H1 (cell line): ENCODE results near the gene INPP5A. TPM values are rescaled to one million over a fixed set of nuclear protein-coding genes. Genes with fewer than 3 reads are reported as not detected.

ENCODE experiments used
- CTCF ChIA-PET: fragments of 300-600 bp; sonication (Branson Sonifier 250); formaldehyde crosslinking; loops from one replicate; lab custom pipeline; 2021; ENCODE audit not compliant: partially characterized antibody; lab: Charles Lee
- POLR2A ChIA-PET: fragments of 300-600 bp; sonication (Branson Sonifier 250); formaldehyde crosslinking; loops from one replicate; lab custom pipeline; 2021; ENCODE audit warnings: inconsistent platforms; ENCODE audit not compliant: partially characterized antibody; lab: Charles Lee
- DNase-seq, 2 experiments: peaks; one replicate each; pipeline versions ENCODE4 v3.0.0 to v3.0.0-alpha.2; 2010 to 2022; ENCODE audit warnings: low spot score in 2 of 2, low read depth in 1 of 2, mixed read lengths in 1 of 2
- FAIRE-seq: peaks from 2 replicates; lab custom pipeline; 2011; peaks lifted over from hg19 to GRCh38; lab: Jason Lieb, UNC
- H2AFZ ChIP-seq: 2 replicates; pipeline ENCODE4 v1.8.1; 2012; ENCODE audit warnings: low read length, inconsistent platforms
- H2AK5ac ChIP-seq: 2 replicates; pipeline ENCODE4 v1.6.1; 2013; ENCODE audit warnings: low read depth, low read length
- H2BK120ac ChIP-seq: replicated peaks from 2 replicates; pipeline ENCODE3; 2013; ENCODE audit warnings: low read depth, low read length, inconsistent platforms
- H2BK12ac ChIP-seq: 2 replicates; pipeline ENCODE4 v1.6.1; 2013; ENCODE audit warnings: low read depth, low read length
- H2BK15ac ChIP-seq: 2 replicates; pipeline ENCODE4 v1.6.1; 2013; ENCODE audit warnings: low read length
- H2BK20ac ChIP-seq: 2 replicates; pipeline ENCODE4 v1.6.1; 2013; ENCODE audit warnings: low read length
- H2BK5ac ChIP-seq: 2 replicates; pipeline ENCODE4 v1.6.1; 2013; ENCODE audit warnings: low read depth, low read length
- H3K14ac ChIP-seq: 2 replicates; pipeline ENCODE4 v1.6.1; 2013; ENCODE audit warnings: inconsistent platforms; ENCODE audit not compliant: insufficient read length
- H3K18ac ChIP-seq: 2 replicates; pipeline ENCODE4 v1.6.1; 2013; ENCODE audit warnings: low read length; ENCODE audit errors: extremely low read depth
- H3K23ac ChIP-seq: 2 replicates; pipeline ENCODE4 v1.6.1; 2013; ENCODE audit warnings: inconsistent platforms; ENCODE audit not compliant: insufficient read length
- H3K23me2 ChIP-seq: 2 replicates; pipeline ENCODE4 v1.6.1; 2013; ENCODE audit warnings: low read depth, low read length
- H3K27ac ChIP-seq: 2 replicates; pipeline ENCODE4 v1.6.1; 2011; ENCODE audit warnings: low read depth, low read length, inconsistent platforms
- H3K27me3 ChIP-seq, 4 experiments: replicated peaks in 1 of 4; 1 replicate in 1 of 4; 2 replicates in 3 of 4; pipeline versions ENCODE4 v1.6.1 to v1.8.1; 2011 to 2013; ENCODE audit warnings: low read length in 3 of 4, mild to moderate bottlenecking in 3 of 4, inconsistent platforms in 2 of 4, mixed read lengths in 2 of 4, moderate library complexity in 1 of 4; ENCODE audit not compliant: control insufficient read depth in 3 of 4, insufficient read depth in 3 of 4; ENCODE audit errors: extremely low read depth in 1 of 4
- H3K36me3 ChIP-seq, 4 experiments: 2 replicates each; pipeline versions ENCODE4 v1.6.1 to v1.8.1; 2011 to 2013; ENCODE audit warnings: mild to moderate bottlenecking in 4 of 4, low read length in 3 of 4, moderate library complexity in 2 of 4, control low read depth in 1 of 4, inconsistent platforms in 1 of 4; ENCODE audit not compliant: insufficient read depth in 4 of 4, control insufficient read depth in 2 of 4
- H3K4ac ChIP-seq: replicated peaks from 2 replicates; pipeline ENCODE3; 2013; ENCODE audit warnings: low read length, low read depth, mixed read lengths, inconsistent platforms; ENCODE audit not compliant: insufficient read length
- H3K4me1 ChIP-seq, 4 experiments: replicated peaks in 1 of 4; 1 replicate in 1 of 4; 2 replicates in 3 of 4; pipeline versions ENCODE4 v1.6.1 to v1.8.1; 2011 to 2013; ENCODE audit warnings: low read length in 3 of 4, inconsistent platforms in 2 of 4, mixed read lengths in 1 of 4; ENCODE audit not compliant: insufficient read depth in 4 of 4, control insufficient read depth in 3 of 4
- H3K4me2 ChIP-seq, 2 experiments: 2 replicates each; pipeline versions ENCODE4 v1.6.1 to v1.8.1; 2011 to 2013; ENCODE audit warnings: low read depth in 2 of 2, low read length in 2 of 2, control low read depth in 1 of 2, inconsistent platforms in 1 of 2, mild to moderate bottlenecking in 1 of 2; ENCODE audit not compliant: insufficient read depth in 1 of 2
- H3K4me3 ChIP-seq, 4 experiments: fragments of 200-600, 300-600 bp in 1 of 4; sonication (generic), shearing (Covaris generic), sonication (Bioruptor Twin) in 1 of 4; 2 replicates each; pipeline versions ENCODE4 v1.5.1 to v1.8.1; 2011 to 2016; ENCODE audit warnings: low read length in 4 of 4, low read depth in 3 of 4, control low read depth in 2 of 4, inconsistent platforms in 2 of 4, mild to moderate bottlenecking in 2 of 4, mixed read lengths in 1 of 4, moderate library complexity in 1 of 4; ENCODE audit not compliant: insufficient read depth in 2 of 4; ENCODE audit errors: extremely low read depth in 1 of 4
- H3K56ac ChIP-seq: replicated peaks from 2 replicates; pipeline ENCODE3; 2013; ENCODE audit warnings: low read depth, mild to moderate bottlenecking, mixed read lengths, low read length, inconsistent platforms; ENCODE audit not compliant: insufficient read length
- H3K79me1 ChIP-seq: 2 replicates; pipeline ENCODE4 v1.6.1; 2013; ENCODE audit warnings: low read depth, low read length, control low read depth
- H3K79me2 ChIP-seq, 2 experiments: 2 replicates each; pipeline versions ENCODE4 v1.6.1 to v1.8.1; 2012 to 2013; ENCODE audit warnings: low read length in 2 of 2, mild to moderate bottlenecking in 2 of 2, inconsistent platforms in 1 of 2; ENCODE audit not compliant: insufficient read depth in 2 of 2, control insufficient read depth in 1 of 2
- H3K9ac ChIP-seq, 4 experiments: replicated peaks in 1 of 4; 1 replicate in 1 of 4; 2 replicates in 3 of 4; pipeline versions ENCODE4 v1.6.1 to v1.8.1; 2011 to 2013; ENCODE audit warnings: low read depth in 3 of 4, low read length in 3 of 4, control low read depth in 2 of 4, mild to moderate bottlenecking in 2 of 4, moderate library complexity in 2 of 4, inconsistent platforms in 1 of 4; ENCODE audit errors: extremely low read depth in 1 of 4
- H3K9me3 ChIP-seq, 2 experiments: 2 replicates each; pipeline versions ENCODE4 v1.6.1 to v1.8.1; 2012 to 2013; ENCODE audit warnings: mild to moderate bottlenecking in 2 of 2, moderate library complexity in 2 of 2, control low read depth in 1 of 2, inconsistent platforms in 1 of 2, low read depth in 1 of 2, low read length in 1 of 2, mixed read lengths in 1 of 2; ENCODE audit not compliant: insufficient read depth in 2 of 2
- H4K20me1 ChIP-seq, 2 experiments: replicated peaks in 1 of 2; 2 replicates each; pipeline versions ENCODE3 to v1.8.1; 2011 to 2013; ENCODE audit warnings: inconsistent platforms in 2 of 2, low read length in 2 of 2, mild to moderate bottlenecking in 1 of 2; ENCODE audit not compliant: insufficient read depth in 2 of 2, control insufficient read depth in 1 of 2
- H4K5ac ChIP-seq: 2 replicates; pipeline ENCODE4 v1.6.1; 2013; ENCODE audit warnings: low read length, low read depth, mixed read lengths, inconsistent platforms; ENCODE audit not compliant: insufficient read length
- H4K8ac ChIP-seq: 2 replicates; pipeline ENCODE4 v1.8.0; 2013; ENCODE audit warnings: mild to moderate bottlenecking, moderate library complexity, low read length, inconsistent platforms; ENCODE audit not compliant: insufficient read depth; ENCODE audit errors: extremely low read depth
- H4K91ac ChIP-seq: replicated peaks from 2 replicates; pipeline ENCODE3; 2013; ENCODE audit warnings: low read length, mixed read lengths, inconsistent platforms; ENCODE audit not compliant: insufficient read length
- CBX5 ChIP-seq: fragments of 300-800, 300-1000 bp; sonication (generic); IDR thresholded peaks from 2 replicates; pipeline ENCODE4 v1.7.1; 2016; ENCODE audit warnings: antibody characterized with exemption, low read length, low read depth
- CBX8 ChIP-seq: fragments of 300-800, 300-1000 bp; sonication (generic); IDR thresholded peaks from 2 replicates; pipeline ENCODE4 v1.7.1; 2016; ENCODE audit warnings: low read depth, low read length, borderline replicate concordance
- CEBPB ChIP-seq: IDR thresholded peaks from 2 replicates; pipeline ENCODE4 v1.6.1; 2012; ENCODE audit warnings: low read depth, low read length
- EZH2 ChIP-seq: fragments of 200-600 bp; sonication (generic); IDR thresholded peaks from 2 replicates; pipeline ENCODE4 v1.7.1; 2012; ENCODE audit warnings: low read depth, mild to moderate bottlenecking, moderate library complexity, low read length, inconsistent platforms; ENCODE audit not compliant: severe bottlenecking
- JUND ChIP-seq: IDR thresholded peaks from 2 replicates; pipeline ENCODE4 v1.6.1; 2011; ENCODE audit warnings: mild to moderate bottlenecking, improper control_type of control experiment, low read length
- KDM4A ChIP-seq: IDR thresholded peaks from one replicate; pipeline ENCODE4 v1.7.1; 2012; ENCODE audit warnings: low read depth, mild to moderate bottlenecking, moderate library complexity, low read length, inconsistent platforms; ENCODE audit not compliant: severe bottlenecking
- MAFK ChIP-seq: IDR thresholded peaks from 2 replicates; pipeline ENCODE4 v1.6.1; 2012; ENCODE audit warnings: low read depth, mild to moderate bottlenecking, improper control_type of control experiment, low read length
- NANOG ChIP-seq: IDR thresholded peaks from 2 replicates; pipeline ENCODE4 v1.6.1; 2011; ENCODE audit warnings: low read length, low read depth, mild to moderate bottlenecking, inconsistent platforms; ENCODE audit not compliant: insufficient read depth, poor library complexity, severe bottlenecking
- RXRA ChIP-seq: IDR thresholded peaks from 2 replicates; pipeline ENCODE4 v1.6.1; 2011; ENCODE audit warnings: low read depth, mild to moderate bottlenecking, low read length, moderate library complexity; ENCODE audit not compliant: insufficient read depth
- SIX5 ChIP-seq: IDR thresholded peaks from 2 replicates; pipeline ENCODE4 v1.6.1; 2011; ENCODE audit warnings: mild to moderate bottlenecking, low read depth, low read length
- TCF12 ChIP-seq: IDR thresholded peaks from 2 replicates; pipeline ENCODE4 v1.6.1; 2011; ENCODE audit warnings: low read depth, mild to moderate bottlenecking, low read length
- WGBS, 2 experiments: shearing (Covaris generic) in 1 of 2; methylation state at CpG; one replicate each; pipeline versions ENCODE4 v1.1.6 to v1.1.7; 2013 to 2015; ENCODE audit warnings: low lambda C conversion rate in 2 of 2, mixed read lengths in 2 of 2, inconsistent platforms in 1 of 2, low coverage in 1 of 2, missing lambda C conversion rate in 1 of 2; ENCODE audit not compliant: insufficient replicate concordance in 2 of 2, insufficient coverage in 1 of 2, insufficient read length in 1 of 2; ENCODE audit errors: extremely low coverage in 1 of 2, missing lambda C conversion rate in 1 of 2; 5-methylcytosine and 5-hydroxymethylcytosine counted together
- polyA plus RNA-seq, 7 experiments: library from polyadenylated mRNA; depleted of rRNA in 3 of 7; stranded (reverse) in 5 of 7; unstranded in 2 of 7; fragments of >200 nt in 5 of 7; fragments of 200-250 nt in 2 of 7; gene quantifications; 1 replicate in 5 of 7; 2 replicates in 1 of 7; 4 replicates in 1 of 7; pipeline versions ENCODE4 v1.2.1 to v1.2.3, GENCODE V29; 2011 to 2013; ENCODE audit warnings: missing spikeins in 2 of 7, mixed read lengths in 2 of 7
- total RNA-seq: library from RNA; stranded (reverse); fragmentation: NEBNext Ultra II Directional; extraction: Animal tissue kit (Norgen Biotek cat#: 25700); gene quantifications from 2 replicates; pipeline ENCODE4 v1.2.1, GENCODE V29; 2021

Gene INPP5A
- total and polyA plus RNA-seq, 2 of the 8 experiments (the other 6 are each of a cell fraction or from before 2014, with no cell fraction given) = 19.7 to 27.5 TPM

- ChIA-PET CTCF (interaction anchor here (0.7 to 1.7 kb wide), 4 partner anchors 18 to 316 kb away, joined by 3 to 8 read pairs (median 4); no protein-coding TSS in a partner anchor), POLR2A (interaction anchor here (1.1 kb wide), 1 partner anchor 33 kb away, joined by 3 read pairs; no protein-coding TSS in a partner anchor)
- Histone ChIP-seq H3K27me3 (no peaks in the 10 kb centered on the region), H3K4me3 (no peak overlapping the region), H3K9me3 (peaks cover 0 to 3% of the 10 kb centered on the region in 2 experiments; a peak in 1 of 4 replicates), H2BK120ac (no peak overlapping the region), H3K4me2 (peak overlapping the region in 1 of 2 experiments; percentile 33; a peak in 2 of 4 replicates), H3K36me3 (no peaks in the 10 kb centered on the region), H3K9ac (no peak overlapping the region), H3K4ac (peak overlapping the region; percentile 78), H3K4me1 (peaks cover 0 to 11% (median 6%) of the 10 kb centered on the region in 4 experiments; a peak in 6 of 7 replicates), H2BK15ac (no peak overlapping the region), H4K20me1 (peaks cover 0 to 3% of the 10 kb centered on the region in 2 experiments), H4K5ac (no peak overlapping the region), H2BK12ac (0 out of 2 replicates have a peak overlapping the region, but pooled peaks have one; percentile 50), H4K8ac (no peak overlapping the region; the same call in 1 of the 2 replicates), H3K27ac (no peak overlapping the region), H2AK5ac (0 out of 2 replicates have a peak overlapping the region, but pooled peaks have one; percentile 53), H3K56ac (no peak overlapping the region), H3K79me1 (no peaks in the 10 kb centered on the region; the same call in 1 of the 2 replicates), H2BK20ac (no peak overlapping the region), H3K18ac (no peak overlapping the region), H2AFZ (no peak overlapping the region), H3K79me2 (no peaks in the 10 kb centered on the region), H3K23ac (no peak overlapping the region), H3K14ac (no peak overlapping the region), H4K91ac (peak overlapping the region; percentile 27), H3K23me2 (no peaks in the 10 kb centered on the region), H2BK5ac (no peak overlapping the region)
- no peak for DNase-seq
- WGBS, 2 experiments = 62% methylated on average over 15 of the region's 22 CpGs; no CpG with 5 or more reads in 1 of the 2 experiments
- no peak for FAIRE-seq
- TF ChIP-seq NANOG (no peak), MAFK (no peak), SIX5 (no peak), CBX5 (no peak), RXRA (no peak), CEBPB (no peak), EZH2 (no peak), KDM4A (no peak), CBX8 (no peak), JUND (no peak), TCF12 (no peak)
Measured at GRCh38 chr10:132774902-132775863, 237.6 kb downstream of the INPP5A start.
